ENCODE data around the gene SORBS2. TPM values are rescaled to one million over a fixed set of nuclear protein-coding genes. Genes with fewer than 3 reads are reported as not detected.
"Not testable (repeated sequence)": the region's sequence is repeated elsewhere in the genome, so short reads cannot be mapped to it uniquely, and the experiment has no call there.

SORBS2 gene
- polyA plus RNA-seq, 2 donors: 22.7 to 33.4 TPM

- not testable (repeated sequence) for H3K4me1 ChIP-seq (ENCODE audit: control insufficient read depth in 2 of 2, insufficient read depth in 2 of 2, low read length in 1 of 2); H3K36me3 ChIP-seq (ENCODE audit: control insufficient read depth in 2 of 2, insufficient read depth in 2 of 2, low read length in 1 of 2); H3K9me3 ChIP-seq (ENCODE audit: control insufficient read depth in 2 of 2, insufficient read depth in 1 of 2, low read depth in 1 of 2, low read length in 1 of 2); H3K4me3 ChIP-seq (ENCODE audit: low read depth in 1 of 2, low read length in 2 of 2); H3K27me3 ChIP-seq (ENCODE audit: control insufficient read depth in 1 of 2, insufficient read depth in 2 of 2, low read length in 2 of 2); H3K27ac ChIP-seq (ENCODE audit: low read depth in 2 of 2, low read length in 1 of 2)
- WGBS, 2 donors: 87 to 92% methylated on average over 5 of the region's 5 CpGs
Measured at GRCh38 chr4:185714524-185714923, 97.5 kb downstream of the SORBS2 start.

- no peaks in the 10 kb centered on the region for H3K36me3 ChIP-seq (ENCODE audit: control insufficient read depth in 2 of 2, insufficient read depth in 2 of 2, low read length in 1 of 2)
- H3K9me3 ChIP-seq (ENCODE audit: control insufficient read depth in 2 of 2, insufficient read depth in 1 of 2, low read depth in 1 of 2, low read length in 1 of 2): no peaks in the 10 kb centered on the region
- no peak overlapping the region for H3K4me3 ChIP-seq (ENCODE audit: low read depth in 1 of 2, low read length in 2 of 2)
- WGBS, 2 donors: 71 to 97% methylated on average over 1 of the region's 1 CpG
- H3K27ac ChIP-seq (ENCODE audit: low read depth in 2 of 2, low read length in 1 of 2): no peak overlapping the region
- no peaks in the 10 kb centered on the region for H3K27me3 ChIP-seq (ENCODE audit: control insufficient read depth in 1 of 2, insufficient read depth in 2 of 2, low read length in 2 of 2)
- H3K4me1 ChIP-seq (ENCODE audit: control insufficient read depth in 2 of 2, insufficient read depth in 2 of 2, low read length in 1 of 2): peaks cover 0 to 4% of the 10 kb centered on the region in 2 donors
Measured at GRCh38 chr4:185713731-185714130, 98.3 kb downstream of the SORBS2 start.

GRCh38 chr4:185713272-185713671 lies 98.7 kb downstream of the SORBS2 start:
- Histone ChIP-seq H3K36me3 (ENCODE audit: control insufficient read depth in 2 of 2, insufficient read depth in 2 of 2, low read length in 1 of 2) (no peaks in the 10 kb centered on the region), H3K4me1 (ENCODE audit: control insufficient read depth in 2 of 2, insufficient read depth in 2 of 2, low read length in 1 of 2) (peaks cover 0 to 4% of the 10 kb centered on the region in 2 donors), H3K27ac (ENCODE audit: low read depth in 2 of 2, low read length in 1 of 2) (no peak overlapping the region), H3K9me3 (ENCODE audit: control insufficient read depth in 2 of 2, insufficient read depth in 1 of 2, low read depth in 1 of 2, low read length in 1 of 2) (no peaks in the 10 kb centered on the region), H3K4me3 (ENCODE audit: low read depth in 1 of 2, low read length in 2 of 2) (no peak overlapping the region), H3K27me3 (ENCODE audit: control insufficient read depth in 1 of 2, insufficient read depth in 2 of 2, low read length in 2 of 2) (no peaks in the 10 kb centered on the region)
- WGBS, 2 donors: 60 to 64% methylated on average over 5 of the region's 5 CpGs

GRCh38 chr4:185712350-185713024 lies 99.5 kb downstream of the SORBS2 start:
- H3K4me1 ChIP-seq (ENCODE audit: control insufficient read depth in 2 of 2, insufficient read depth in 2 of 2, low read length in 1 of 2): peaks cover 0 to 4% of the 10 kb centered on the region in 2 donors
- no peaks in the 10 kb centered on the region for H3K36me3 ChIP-seq (ENCODE audit: control insufficient read depth in 2 of 2, insufficient read depth in 2 of 2, low read length in 1 of 2)
- H3K27ac ChIP-seq (ENCODE audit: low read depth in 2 of 2, low read length in 1 of 2): no peak overlapping the region

GRCh38 chr4:185711726-185712125 lies 100.3 kb downstream of the SORBS2 start:
- Histone ChIP-seq H3K4me3 (ENCODE audit: low read depth in 1 of 2, low read length in 2 of 2) (no peak overlapping the region), H3K9me3 (ENCODE audit: control insufficient read depth in 2 of 2, insufficient read depth in 1 of 2, low read depth in 1 of 2, low read length in 1 of 2) (no peaks in the 10 kb centered on the region), H3K4me1 (ENCODE audit: control insufficient read depth in 2 of 2, insufficient read depth in 2 of 2, low read length in 1 of 2) (peaks cover 0 to 4% of the 10 kb centered on the region in 2 donors), H3K27ac (ENCODE audit: low read depth in 2 of 2, low read length in 1 of 2) (no peak overlapping the region), H3K36me3 (ENCODE audit: control insufficient read depth in 2 of 2, insufficient read depth in 2 of 2, low read length in 1 of 2) (no peaks in the 10 kb centered on the region), H3K27me3 (ENCODE audit: control insufficient read depth in 1 of 2, insufficient read depth in 2 of 2, low read length in 2 of 2) (no peaks in the 10 kb centered on the region)
- 70 to 71% methylated on average over 4 of the region's 4 CpGs for WGBS, 2 donors

More at GRCh38 chr4:185712350-185713024, 99.5 kb downstream of the SORBS2 start:
- 72 to 78% methylated on average over 18 of the region's 18 CpGs for WGBS, 2 donors
- H3K9me3 ChIP-seq (ENCODE audit: control insufficient read depth in 2 of 2, insufficient read depth in 1 of 2, low read depth in 1 of 2, low read length in 1 of 2): no peaks in the 10 kb centered on the region
- no peak overlapping the region for H3K4me3 ChIP-seq (ENCODE audit: low read depth in 1 of 2, low read length in 2 of 2)
- no peaks in the 10 kb centered on the region for H3K27me3 ChIP-seq (ENCODE audit: control insufficient read depth in 1 of 2, insufficient read depth in 2 of 2, low read length in 2 of 2)

GRCh38 chr4:185710487-185710995 lies 101.5 kb downstream of the SORBS2 start:
- Histone ChIP-seq H3K4me3 (ENCODE audit: low read depth in 1 of 2, low read length in 2 of 2) (no peak overlapping the region), H3K4me1 (ENCODE audit: control insufficient read depth in 2 of 2, insufficient read depth in 2 of 2, low read length in 1 of 2) (peaks cover 0 to 2% of the 10 kb centered on the region in 2 donors), H3K36me3 (ENCODE audit: control insufficient read depth in 2 of 2, insufficient read depth in 2 of 2, low read length in 1 of 2) (no peaks in the 10 kb centered on the region), H3K27me3 (ENCODE audit: control insufficient read depth in 1 of 2, insufficient read depth in 2 of 2, low read length in 2 of 2) (no peaks in the 10 kb centered on the region), H3K9me3 (ENCODE audit: control insufficient read depth in 2 of 2, insufficient read depth in 1 of 2, low read depth in 1 of 2, low read length in 1 of 2) (no peaks in the 10 kb centered on the region), H3K27ac (ENCODE audit: low read depth in 2 of 2, low read length in 1 of 2) (no peak overlapping the region)
- 61 to 67% methylated on average over 11 of the region's 11 CpGs for WGBS, 2 donors

- Histone ChIP-seq H3K9me3 (ENCODE audit: control insufficient read depth in 2 of 2, insufficient read depth in 1 of 2, low read depth in 1 of 2, low read length in 1 of 2) (no peaks in the 10 kb centered on the region), H3K4me3 (ENCODE audit: low read depth in 1 of 2, low read length in 2 of 2) (no peak overlapping the region), H3K36me3 (ENCODE audit: control insufficient read depth in 2 of 2, insufficient read depth in 2 of 2, low read length in 1 of 2) (no peaks in the 10 kb centered on the region), H3K27me3 (ENCODE audit: control insufficient read depth in 1 of 2, insufficient read depth in 2 of 2, low read length in 2 of 2) (no peaks in the 10 kb centered on the region), H3K4me1 (ENCODE audit: control insufficient read depth in 2 of 2, insufficient read depth in 2 of 2, low read length in 1 of 2) (peaks cover 0 to 2% of the 10 kb centered on the region in 2 donors), H3K27ac (ENCODE audit: low read depth in 2 of 2, low read length in 1 of 2) (no peak overlapping the region)
- WGBS, 2 donors: 79 to 80% methylated on average over 7 to 8 of the region's 8 CpGs
Measured at GRCh38 chr4:185709802-185710486, 102.0 kb downstream of the SORBS2 start.

- Histone ChIP-seq H3K27me3 (ENCODE audit: control insufficient read depth in 1 of 2, insufficient read depth in 2 of 2, low read length in 2 of 2) (no peaks in the 10 kb centered on the region), H3K27ac (ENCODE audit: low read depth in 2 of 2, low read length in 1 of 2) (no peak overlapping the region), H3K36me3 (ENCODE audit: control insufficient read depth in 2 of 2, insufficient read depth in 2 of 2, low read length in 1 of 2) (no peaks in the 10 kb centered on the region), H3K4me1 (ENCODE audit: control insufficient read depth in 2 of 2, insufficient read depth in 2 of 2, low read length in 1 of 2) (peaks cover 0 to 4% of the 10 kb centered on the region in 2 donors), H3K9me3 (ENCODE audit: control insufficient read depth in 2 of 2, insufficient read depth in 1 of 2, low read depth in 1 of 2, low read length in 1 of 2) (no peaks in the 10 kb centered on the region), H3K4me3 (ENCODE audit: low read depth in 1 of 2, low read length in 2 of 2) (no peak overlapping the region)
- WGBS, 2 donors: 14 to 27% methylated on average over 3 of the region's 3 CpGs
Measured at GRCh38 chr4:185708348-185708747, 103.6 kb downstream of the SORBS2 start.

GRCh38 chr4:185707622-185708021 lies 104.4 kb downstream of the SORBS2 start:
- not testable (repeated sequence) for H3K27ac ChIP-seq (ENCODE audit: low read depth in 2 of 2, low read length in 1 of 2); H3K9me3 ChIP-seq (ENCODE audit: control insufficient read depth in 2 of 2, insufficient read depth in 1 of 2, low read depth in 1 of 2, low read length in 1 of 2)
- 37 to 61% methylated on average over 4 of the region's 4 CpGs for WGBS, 2 donors

More at GRCh38 chr4:185707622-185708021, 104.4 kb downstream of the SORBS2 start:
- H3K4me3 ChIP-seq (ENCODE audit: low read depth in 1 of 2, low read length in 2 of 2); H3K4me1 ChIP-seq (ENCODE audit: control insufficient read depth in 2 of 2, insufficient read depth in 2 of 2, low read length in 1 of 2); H3K27me3 ChIP-seq (ENCODE audit: control insufficient read depth in 1 of 2, insufficient read depth in 2 of 2, low read length in 2 of 2); H3K36me3 ChIP-seq (ENCODE audit: control insufficient read depth in 2 of 2, insufficient read depth in 2 of 2, low read length in 1 of 2): not testable (repeated sequence)
